Memory B cell (primary cell): ENCODE results near the gene MTHFD1.
"Not testable (repeated sequence)": the region's sequence is repeated elsewhere in the genome, so short reads cannot be mapped to it uniquely, and the experiment has no call there.

Experiments used
- ATAC-seq: fragments of 150-1000 bp; cut with Tn5 transposase; 2 replicates; pipeline ENCODE4 v1.10.0; 2021; ENCODE audit warnings: low read depth, mild to moderate bottlenecking, moderate library complexity
- DNase-seq, 2 donors: peaks; one replicate each; pipeline ENCODE4 v3.0.0; 2022; ENCODE audit warnings: low spot score in 2 of 2
- H3K27ac Mint-ChIP-seq: one replicate; pipeline ENCODE4 v1.8.0; 2022; ENCODE audit warnings: mild to moderate bottlenecking, moderate library complexity, mixed read lengths
- H3K27me3 Mint-ChIP-seq: one replicate; pipeline ENCODE4 v1.8.0; 2022; ENCODE audit warnings: mixed read lengths
- H3K36me3 Mint-ChIP-seq: one replicate; pipeline ENCODE4 v1.8.0; 2022; ENCODE audit warnings: mild to moderate bottlenecking, mixed read lengths
- H3K4me1 Mint-ChIP-seq: one replicate; pipeline ENCODE4 v1.8.0; 2022; ENCODE audit warnings: mixed read lengths
- H3K4me3 Mint-ChIP-seq: one replicate; pipeline ENCODE4 v1.8.0; 2022; ENCODE audit warnings: mild to moderate bottlenecking, moderate library complexity, mixed read lengths
- H3K9me3 Mint-ChIP-seq: one replicate; pipeline ENCODE4 v1.8.0; 2022; ENCODE audit warnings: mixed read lengths

Gene MTHFD1

GRCh38 chr14:64387782-64388532 is at the start of gene MTHFD1:
MTHFD1 (plus strand) TSS chr14:64388353; CDS start chr14:64388428, 75 bp downstream.
- no peaks in the 10 kb centered on the region for H3K9me3 Mint-ChIP-seq
- DNase-seq, result peak; percentile 91 to 93
- peak; percentile 76 for ATAC-seq
- H3K27me3 Mint-ChIP-seq, result no peaks in the 10 kb centered on the region
- H3K27ac Mint-ChIP-seq, result peak within 1 kb of the TSS; percentile 95
- H3K4me1 Mint-ChIP-seq, result peaks cover 38% of the 10 kb centered on the region
- H3K36me3 Mint-ChIP-seq, result peaks cover 9% of the 10 kb centered on the region
- peak within 1 kb of the TSS; percentile 91 for H3K4me3 Mint-ChIP-seq

- peaks cover 5% of the 10 kb centered on the region for H3K36me3 Mint-ChIP-seq
- peaks cover 22% of the 10 kb centered on the region for H3K4me1 Mint-ChIP-seq
- peaks cover 7% of the 10 kb centered on the region for H3K9me3 Mint-ChIP-seq
- DNase-seq (peak; percentile 67), ATAC-seq (peak; percentile 84)
- peak overlapping the region; percentile 94 for H3K27ac Mint-ChIP-seq
- H3K27me3 Mint-ChIP-seq, result no peaks in the 10 kb centered on the region
- peak overlapping the region; percentile 96 for H3K4me3 Mint-ChIP-seq
These were observed 49.4 kb upstream of the MTHFD1 start for GRCh38 chr14:64338616-64339316.

GRCh38 chr14:64340560-64341196 is 47.5 kb upstream of the MTHFD1 start:
- Mint-ChIP-seq H3K9me3 (peaks cover 7% of the 10 kb centered on the region), H3K4me3 (no peak overlapping the region), H3K27ac (peak overlapping the region; percentile 42), H3K27me3 (no peaks in the 10 kb centered on the region), H3K4me1 (peaks cover 25% of the 10 kb centered on the region), H3K36me3 (peaks cover 5% of the 10 kb centered on the region)
- DNase-seq (no peak), ATAC-seq (no peak)

- ATAC-seq, result no peak
- Mint-ChIP-seq H3K4me3 (no peak overlapping the region), H3K4me1 (peaks cover 8% of the 10 kb centered on the region)
These were observed 40.4 kb upstream of the MTHFD1 start for GRCh38 chr14:64347748-64348147.

GRCh38 chr14:64349741-64350490 is 38.2 kb upstream of the MTHFD1 start:
- no peak overlapping the region for H3K27ac Mint-ChIP-seq
- no peak for DNase-seq
- H3K9me3 Mint-ChIP-seq, result no peaks in the 10 kb centered on the region
- no peak for ATAC-seq
- no peak overlapping the region for H3K4me3 Mint-ChIP-seq
- peaks cover 3% of the 10 kb centered on the region for H3K4me1 Mint-ChIP-seq
- no peaks in the 10 kb centered on the region for H3K27me3 Mint-ChIP-seq
- peaks cover 16% of the 10 kb centered on the region for H3K36me3 Mint-ChIP-seq

More at GRCh38 chr14:64347748-64348147, 40.4 kb upstream of the MTHFD1 start:
- DNase-seq, result no peak
- Mint-ChIP-seq H3K9me3 (no peaks in the 10 kb centered on the region), H3K27me3 (no peaks in the 10 kb centered on the region), H3K27ac (no peak overlapping the region), H3K36me3 (peaks cover 12% of the 10 kb centered on the region)

- no peak overlapping the region for H3K4me3 Mint-ChIP-seq
- no peaks in the 10 kb centered on the region for H3K9me3 Mint-ChIP-seq
- peak overlapping the region; percentile 45 for H3K27ac Mint-ChIP-seq
- H3K36me3 Mint-ChIP-seq, result peaks cover 4% of the 10 kb centered on the region
- no peak for ATAC-seq
- no peak for DNase-seq
- H3K27me3 Mint-ChIP-seq, result no peaks in the 10 kb centered on the region
- H3K4me1 Mint-ChIP-seq, result no peaks in the 10 kb centered on the region
These were observed 24.8 kb upstream of the MTHFD1 start for GRCh38 chr14:64363265-64363846.

- no peak for ATAC-seq
- Mint-ChIP-seq H3K27me3 (no peaks in the 10 kb centered on the region), H3K4me1 (no peaks in the 10 kb centered on the region), H3K27ac (no peak overlapping the region), H3K36me3 (peaks cover 2% of the 10 kb centered on the region), H3K9me3 (no peaks in the 10 kb centered on the region), H3K4me3 (no peak overlapping the region)
- DNase-seq, result no peak
These were observed 23.2 kb upstream of the MTHFD1 start for GRCh38 chr14:64364907-64365306.

- ATAC-seq, H3K27ac Mint-ChIP-seq, H3K9me3 Mint-ChIP-seq, H3K27me3 Mint-ChIP-seq, H3K36me3 Mint-ChIP-seq, DNase-seq, H3K4me3 Mint-ChIP-seq, H3K4me1 Mint-ChIP-seq: not testable (repeated sequence)
These were observed 22.7 kb upstream of the MTHFD1 start for GRCh38 chr14:64365358-64365889.

GRCh38 chr14:64369201-64369600 is 19.0 kb upstream of the MTHFD1 start:
- Mint-ChIP-seq H3K4me3 (no peak overlapping the region), H3K27ac (no peak overlapping the region), H3K4me1 (no peaks in the 10 kb centered on the region), H3K27me3 (no peaks in the 10 kb centered on the region), H3K9me3 (no peaks in the 10 kb centered on the region), H3K36me3 (no peaks in the 10 kb centered on the region)
- ATAC-seq, result no peak
- no peak for DNase-seq

- Mint-ChIP-seq H3K4me1 (peaks cover 36% of the 10 kb centered on the region), H3K9me3 (no peaks in the 10 kb centered on the region), H3K27me3 (no peaks in the 10 kb centered on the region), H3K36me3 (peaks cover 9% of the 10 kb centered on the region), H3K27ac (peak overlapping the region; percentile 95), H3K4me3 (peak overlapping the region; percentile 91)
- DNase-seq, result no peak
- ATAC-seq, result peak; percentile 57
These were observed 846 bp upstream of the MTHFD1 start for GRCh38 chr14:64387232-64387781.

- no peak for DNase-seq
- peak overlapping the region; percentile 95 for H3K27ac Mint-ChIP-seq
- H3K4me3 Mint-ChIP-seq, result peak overlapping the region; percentile 91
- H3K36me3 Mint-ChIP-seq, result peaks cover 9% of the 10 kb centered on the region
- peaks cover 42% of the 10 kb centered on the region for H3K4me1 Mint-ChIP-seq
- H3K9me3 Mint-ChIP-seq, result no peaks in the 10 kb centered on the region
- peak; percentile 0 for ATAC-seq
- no peaks in the 10 kb centered on the region for H3K27me3 Mint-ChIP-seq
These were observed 556 bp downstream of the MTHFD1 start for GRCh38 chr14:64388533-64389285.

- DNase-seq (no peak), ATAC-seq (no peak)
- Mint-ChIP-seq H3K27ac (no peak overlapping the region), H3K9me3 (no peaks in the 10 kb centered on the region), H3K27me3 (no peaks in the 10 kb centered on the region), H3K4me1 (peaks cover 46% of the 10 kb centered on the region), H3K36me3 (peaks cover 8% of the 10 kb centered on the region), H3K4me3 (peak overlapping the region; percentile 33)
These were observed 3.1 kb downstream of the MTHFD1 start for GRCh38 chr14:64391113-64391725.
